IPS-18a (cell line): ENCODE data around the gene PKMYT1.
"Not testable (repeated sequence)": the region's sequence is repeated elsewhere in the genome, so short reads cannot be mapped to it uniquely, and the experiment has no call there.

Source experiments
- H3K27ac ChIP-seq: one replicate; pipeline ENCODE4 v1.5.1; 2013; ENCODE audit warnings: low read length
- H3K27me3 ChIP-seq: one replicate; pipeline ENCODE4 v1.6.1; 2013; ENCODE audit warnings: mild to moderate bottlenecking, low read length; ENCODE audit not compliant: control insufficient read depth, insufficient read depth
- H3K36me3 ChIP-seq: one replicate; pipeline ENCODE4 v1.6.1; 2013; ENCODE audit warnings: low read depth, low read length; ENCODE audit not compliant: control insufficient read depth
- H3K4me1 ChIP-seq: one replicate; pipeline ENCODE4 v1.6.1; 2013; ENCODE audit warnings: low read depth, low read length; ENCODE audit not compliant: control insufficient read depth
- H3K4me3 ChIP-seq: one replicate; pipeline ENCODE4 v1.5.1; 2013; ENCODE audit warnings: low read length
- H3K9ac ChIP-seq: one replicate; pipeline ENCODE4 v1.6.1; 2013; ENCODE audit warnings: mild to moderate bottlenecking, low read length, moderate library complexity
- H3K9me3 ChIP-seq: one replicate; pipeline ENCODE4 v1.6.1; 2013; ENCODE audit warnings: low read depth, low read length; ENCODE audit not compliant: control insufficient read depth

The PKMYT1 gene

DNA sequence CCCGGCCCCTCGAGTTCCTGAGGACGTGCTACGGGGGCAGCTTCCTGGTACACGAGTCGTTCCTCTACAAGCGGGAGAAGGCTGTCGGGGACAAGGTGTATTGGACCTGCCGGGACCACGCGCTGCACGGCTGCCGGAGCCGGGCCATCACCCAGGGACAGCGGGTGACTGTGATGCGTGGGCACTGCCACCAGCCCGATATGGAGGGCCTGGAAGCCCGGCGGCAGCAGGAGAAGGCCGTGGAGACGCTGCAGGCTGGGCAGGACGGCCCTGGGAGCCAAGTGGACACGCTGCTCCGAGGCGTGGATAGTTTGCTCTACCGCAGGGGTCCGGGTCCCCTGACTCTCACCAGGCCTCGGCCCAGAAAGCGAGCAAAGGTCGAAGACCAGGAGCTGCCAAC is 47.1 kb downstream of the PKMYT1 start:
- H3K9me3 ChIP-seq, result no peaks in the 10 kb centered on the region
- no peaks in the 10 kb centered on the region for H3K27me3 ChIP-seq
- no peak overlapping the region for H3K27ac ChIP-seq
- peaks cover 7% of the 10 kb centered on the region for H3K4me1 ChIP-seq
- no peak overlapping the region for H3K4me3 ChIP-seq
- no peak overlapping the region for H3K9ac ChIP-seq
- no peaks in the 10 kb centered on the region for H3K36me3 ChIP-seq

DNA sequence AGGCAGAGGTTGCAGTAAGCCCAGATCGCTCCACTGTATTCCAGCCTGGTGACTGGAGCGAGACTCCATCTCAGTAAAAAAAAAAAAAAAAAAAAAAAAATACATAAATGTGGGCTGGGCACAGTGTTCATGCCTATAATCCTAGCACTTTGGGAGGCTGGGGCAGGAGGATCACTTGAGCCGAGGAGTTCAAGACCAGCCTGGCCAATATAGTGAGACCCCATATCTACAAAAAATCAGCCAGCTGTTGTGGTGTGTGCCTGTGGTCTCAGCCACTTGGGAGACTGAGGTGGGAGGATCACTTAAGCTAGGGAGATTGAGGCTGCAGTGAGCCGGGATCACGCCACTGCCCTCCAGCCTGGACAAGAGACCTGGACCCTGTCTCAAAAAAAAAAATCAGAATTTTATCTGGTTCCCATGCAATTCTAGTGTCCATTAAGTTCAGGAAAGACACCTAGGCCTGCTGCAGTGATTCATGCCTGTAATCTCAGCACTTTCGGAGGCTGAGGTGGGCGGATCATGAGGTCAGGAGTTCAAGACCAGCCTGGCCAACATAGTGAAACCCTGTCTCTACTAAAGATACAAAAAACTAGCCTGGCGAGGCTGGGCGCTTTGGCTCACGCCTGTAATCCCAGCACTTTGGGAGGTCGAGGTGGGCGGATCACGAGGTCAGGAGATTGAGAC is 48.9 kb downstream of the PKMYT1 start:
- H3K27ac ChIP-seq, H3K36me3 ChIP-seq, H3K4me3 ChIP-seq, H3K9me3 ChIP-seq, H3K27me3 ChIP-seq, H3K9ac ChIP-seq: not testable (repeated sequence)
- H3K4me1 ChIP-seq, result peaks cover 11% of the 10 kb centered on the region

DNA sequence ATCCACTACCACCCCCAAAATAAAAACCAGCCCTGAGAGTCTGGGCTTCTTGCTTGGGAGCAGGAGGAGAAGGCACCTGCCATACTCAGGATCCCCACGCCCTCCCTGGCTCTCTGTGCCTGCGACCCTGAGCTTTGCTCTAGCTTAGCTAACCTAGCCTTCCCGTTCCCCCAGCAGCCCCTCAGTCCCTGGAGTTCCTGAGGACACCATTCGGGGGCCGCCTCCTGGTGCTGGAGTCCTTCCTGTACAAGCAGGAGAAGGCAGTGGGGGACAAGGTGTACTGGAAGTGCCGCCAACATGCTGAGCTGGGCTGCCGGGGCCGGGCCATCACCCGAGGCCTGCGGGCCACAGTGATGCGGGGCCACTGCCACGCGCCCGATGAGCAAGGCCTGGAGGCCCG is 50.0 kb downstream of the PKMYT1 start:
- H3K36me3 ChIP-seq, result no peaks in the 10 kb centered on the region
- H3K27me3 ChIP-seq, result peaks cover 12% of the 10 kb centered on the region
- H3K4me1 ChIP-seq, result peaks cover 16% of the 10 kb centered on the region
- H3K27ac ChIP-seq, result no peak overlapping the region
- no peaks in the 10 kb centered on the region for H3K9me3 ChIP-seq
- no peak overlapping the region for H3K4me3 ChIP-seq
- H3K9ac ChIP-seq, result no peak overlapping the region

DNA sequence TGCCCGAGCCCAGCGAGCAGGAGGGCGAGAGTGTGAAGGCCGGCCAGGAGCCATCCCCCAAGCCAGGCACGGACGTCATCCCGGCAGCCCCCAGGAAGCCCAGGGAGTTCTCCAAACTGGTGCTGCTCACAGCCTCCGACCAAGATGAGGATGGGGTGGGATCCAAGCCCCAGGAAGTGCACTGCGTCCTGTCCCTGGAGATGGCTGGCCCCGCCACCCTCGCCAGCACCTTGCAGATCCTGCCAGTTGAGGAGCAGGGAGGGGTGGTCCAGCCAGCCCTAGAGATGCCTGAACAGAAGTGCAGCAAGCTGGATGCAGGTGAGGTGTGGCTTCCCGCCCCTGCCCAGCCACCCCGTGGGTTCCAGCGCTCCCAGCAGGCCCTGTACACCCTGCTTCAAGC is 50.6 kb downstream of the PKMYT1 start:
- Histone ChIP-seq H3K9ac (no peak overlapping the region), H3K9me3 (no peaks in the 10 kb centered on the region), H3K4me1 (peaks cover 16% of the 10 kb centered on the region), H3K36me3 (no peaks in the 10 kb centered on the region), H3K27ac (no peak overlapping the region), H3K4me3 (no peak overlapping the region), H3K27me3 (peaks cover 12% of the 10 kb centered on the region)

DNA sequence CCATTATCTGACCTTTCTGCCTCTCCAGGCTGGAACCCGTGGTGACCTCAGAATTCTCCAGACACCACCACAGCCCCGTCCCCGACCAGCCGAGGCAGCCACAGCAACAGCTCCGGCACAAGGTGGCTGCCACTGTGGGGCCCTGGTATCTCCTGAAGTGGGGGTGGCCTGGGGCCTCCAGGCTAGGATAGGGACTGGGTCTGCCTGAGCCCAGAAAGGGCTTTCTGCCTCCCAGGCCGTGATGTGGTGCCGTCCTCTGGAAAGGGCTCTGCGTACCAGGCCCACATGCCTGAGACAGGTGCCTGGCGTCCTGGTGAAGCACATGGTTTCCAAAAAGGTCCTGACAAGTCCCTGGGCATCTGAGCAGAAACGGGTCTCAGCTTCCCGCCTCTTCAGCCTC is 51.5 kb downstream of the PKMYT1 start:
- Histone ChIP-seq H3K27me3 (peaks cover 12% of the 10 kb centered on the region), H3K9ac (no peak overlapping the region), H3K9me3 (no peaks in the 10 kb centered on the region), H3K27ac (no peak overlapping the region), H3K4me1 (peaks cover 16% of the 10 kb centered on the region), H3K4me3 (no peak overlapping the region), H3K36me3 (no peaks in the 10 kb centered on the region)

DNA sequence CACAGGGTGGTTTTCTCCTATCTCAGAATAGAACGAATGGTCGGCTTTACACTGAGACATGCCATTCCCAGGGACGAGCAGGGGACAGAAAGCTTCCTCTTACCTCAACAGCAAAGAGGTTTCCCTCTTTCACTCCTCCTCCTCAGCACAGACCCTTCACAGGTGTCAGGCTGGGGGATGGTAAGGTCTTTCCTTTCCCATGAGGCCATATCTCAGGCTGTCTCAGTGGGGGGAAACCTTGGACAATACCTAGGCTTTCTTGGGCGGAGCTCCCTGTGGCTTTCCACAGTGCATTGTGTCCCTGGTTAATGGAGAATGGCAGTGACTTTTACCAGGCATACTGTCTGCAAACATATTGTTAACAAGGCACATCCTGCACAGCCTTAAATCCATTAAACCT is 52.1 kb downstream of the PKMYT1 start:
- H3K27ac ChIP-seq, H3K36me3 ChIP-seq, H3K9me3 ChIP-seq, H3K9ac ChIP-seq, H3K4me3 ChIP-seq: not testable (repeated sequence)
- H3K4me1 ChIP-seq, result peaks cover 16% of the 10 kb centered on the region
- H3K27me3 ChIP-seq, result peaks cover 12% of the 10 kb centered on the region

DNA sequence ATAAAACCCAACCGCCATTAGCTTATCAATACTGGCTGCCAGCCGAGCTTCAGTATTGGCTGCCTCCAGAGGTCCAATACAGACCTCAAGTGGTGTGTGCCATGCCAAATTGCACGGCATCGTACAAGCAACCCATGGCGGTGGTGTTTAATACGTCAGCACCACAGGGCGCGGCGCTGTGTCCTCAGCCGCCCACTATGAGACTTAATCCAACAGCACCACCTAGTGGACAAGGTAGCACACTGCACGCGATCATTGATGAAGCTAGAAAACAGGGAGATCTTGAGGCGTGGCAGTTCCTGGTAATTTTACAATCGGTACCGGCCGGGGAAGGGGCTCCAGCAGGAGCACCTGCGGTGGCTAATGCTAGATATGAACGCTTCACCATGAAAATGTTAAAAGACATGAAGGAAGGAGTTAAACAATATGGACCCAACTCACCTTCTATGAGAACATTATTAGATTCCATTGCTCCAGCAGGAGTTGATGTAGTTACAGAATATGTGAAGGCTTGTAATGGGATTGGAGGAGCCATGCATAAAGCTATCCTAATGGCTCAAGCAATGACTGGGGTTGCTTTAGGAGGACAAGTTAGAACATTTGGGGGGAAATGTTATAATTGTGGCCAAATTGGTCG is 53.1 kb downstream of the PKMYT1 start:
- Histone ChIP-seq H3K4me1 (peaks cover 16% of the 10 kb centered on the region), H3K4me3 (peak overlapping the region; percentile 28), H3K9me3 (no peaks in the 10 kb centered on the region), H3K27me3 (peaks cover 12% of the 10 kb centered on the region), H3K27ac (no peak overlapping the region), H3K36me3 (peaks cover 3% of the 10 kb centered on the region), H3K9ac (no peak overlapping the region)

DNA sequence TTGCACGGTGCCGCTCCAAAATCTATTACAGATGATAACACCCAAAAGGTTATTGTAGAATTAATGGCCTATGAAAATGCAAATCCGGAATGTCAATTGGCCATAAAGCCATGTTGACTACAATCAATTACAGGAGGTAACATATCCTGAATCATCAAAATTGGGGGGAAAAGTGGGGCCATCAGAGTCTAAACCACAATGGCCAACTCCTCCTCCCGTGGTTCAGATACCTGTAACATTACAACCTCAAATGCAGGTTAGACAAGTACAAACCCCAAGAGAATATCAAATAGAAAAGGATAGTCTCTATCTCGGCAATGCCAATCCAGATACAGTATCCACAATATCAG is 53.6 kb downstream of the PKMYT1 start:
- no peaks in the 10 kb centered on the region for H3K9me3 ChIP-seq
- no peak overlapping the region for H3K9ac ChIP-seq
- peaks cover 5% of the 10 kb centered on the region for H3K36me3 ChIP-seq
- H3K4me1 ChIP-seq, result peaks cover 16% of the 10 kb centered on the region
- H3K27ac ChIP-seq, result no peak overlapping the region
- H3K27me3 ChIP-seq, result peaks cover 12% of the 10 kb centered on the region
- peak overlapping the region; percentile 28 for H3K4me3 ChIP-seq

DNA sequence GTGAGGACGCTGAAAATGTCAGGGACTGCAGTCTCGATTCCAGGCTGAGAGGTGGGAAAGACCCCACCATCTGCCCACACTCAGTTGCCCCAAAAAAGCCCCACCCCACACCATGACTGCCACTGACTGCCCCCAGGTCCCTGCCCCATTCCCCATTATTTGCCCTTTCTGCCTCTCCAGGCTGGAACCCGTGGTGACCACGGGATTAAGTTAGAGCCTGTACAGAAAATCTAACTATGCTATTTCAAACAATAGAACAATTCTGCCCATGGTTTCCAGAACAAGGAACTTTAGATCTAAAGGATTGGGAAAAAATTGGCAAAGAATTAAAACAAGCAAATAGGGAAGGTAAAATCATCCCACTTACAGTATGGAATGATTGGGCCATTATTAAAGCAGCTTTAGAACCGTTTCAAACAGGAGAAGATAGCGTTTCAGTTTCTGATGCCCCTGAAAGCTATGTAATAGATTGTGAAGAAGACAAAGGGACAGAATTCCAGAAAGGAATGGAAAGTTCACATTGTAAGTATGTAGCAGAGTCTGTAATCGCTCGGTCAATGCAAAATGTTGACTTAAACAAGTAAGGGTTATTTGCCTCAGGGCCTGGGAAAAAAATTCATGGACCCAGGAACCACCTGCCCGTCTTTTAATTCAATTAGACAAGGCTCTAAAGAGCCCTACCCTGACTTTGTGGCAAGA is 54.1 kb downstream of the PKMYT1 start:
- H3K9me3 ChIP-seq, result no peaks in the 10 kb centered on the region
- H3K4me1 ChIP-seq, result peaks cover 16% of the 10 kb centered on the region
- H3K36me3 ChIP-seq, result peaks cover 5% of the 10 kb centered on the region
- H3K27ac ChIP-seq, result no peak overlapping the region
- H3K27me3 ChIP-seq, result peaks cover 12% of the 10 kb centered on the region
- H3K9ac ChIP-seq, result peak overlapping the region; percentile 36
- peak overlapping the region; percentile 44 for H3K4me3 ChIP-seq

DNA sequence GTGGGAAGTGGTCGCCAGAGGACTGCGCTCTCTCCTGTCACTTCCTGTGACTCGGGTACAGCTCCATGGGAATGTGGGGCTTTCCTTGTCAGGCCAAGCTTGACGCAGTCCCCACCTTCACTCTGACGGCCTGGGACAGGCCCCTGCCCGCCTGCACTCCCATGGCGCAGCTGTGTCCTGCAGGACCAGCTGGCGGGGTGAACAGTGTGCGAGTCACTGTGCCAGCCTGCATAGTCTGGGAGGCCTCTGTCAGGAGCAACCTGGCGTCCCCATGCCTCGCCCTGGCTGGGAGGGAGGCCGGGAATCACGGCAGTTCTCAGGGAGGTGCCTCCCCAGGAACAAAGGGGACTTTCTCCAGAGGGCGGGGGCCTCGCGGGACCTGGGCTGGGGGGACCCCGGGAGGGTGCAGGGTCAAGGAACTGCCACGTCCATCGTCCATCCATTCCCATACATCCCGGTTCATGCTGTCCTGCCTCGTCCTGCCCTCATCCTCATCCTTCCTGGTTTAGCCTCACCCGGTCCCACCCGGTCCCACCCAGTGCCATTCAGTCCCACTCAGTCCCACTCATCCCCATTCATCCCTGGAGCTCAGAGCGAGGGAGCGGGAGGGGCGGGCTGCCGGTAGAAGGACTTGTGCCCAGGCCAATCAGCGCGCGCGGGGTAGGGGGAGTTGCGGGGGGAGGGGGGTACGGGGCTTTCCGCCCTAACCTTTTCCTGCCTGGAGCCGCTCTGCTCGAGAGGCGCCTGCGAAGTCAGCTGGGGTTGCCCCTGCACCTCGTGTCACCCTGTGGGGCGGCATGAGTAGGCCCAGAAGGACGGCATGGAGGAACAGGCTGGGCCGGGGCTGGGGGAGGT is 55.1 kb downstream of the PKMYT1 start:
- H3K27ac ChIP-seq, result no peak overlapping the region
- peaks cover 5% of the 10 kb centered on the region for H3K36me3 ChIP-seq
- H3K9ac ChIP-seq, result peak overlapping the region; percentile 36
- peaks cover 16% of the 10 kb centered on the region for H3K4me1 ChIP-seq
- H3K27me3 ChIP-seq, result peaks cover 12% of the 10 kb centered on the region
- no peaks in the 10 kb centered on the region for H3K9me3 ChIP-seq
- H3K4me3 ChIP-seq, result peak overlapping the region; percentile 44

DNA sequence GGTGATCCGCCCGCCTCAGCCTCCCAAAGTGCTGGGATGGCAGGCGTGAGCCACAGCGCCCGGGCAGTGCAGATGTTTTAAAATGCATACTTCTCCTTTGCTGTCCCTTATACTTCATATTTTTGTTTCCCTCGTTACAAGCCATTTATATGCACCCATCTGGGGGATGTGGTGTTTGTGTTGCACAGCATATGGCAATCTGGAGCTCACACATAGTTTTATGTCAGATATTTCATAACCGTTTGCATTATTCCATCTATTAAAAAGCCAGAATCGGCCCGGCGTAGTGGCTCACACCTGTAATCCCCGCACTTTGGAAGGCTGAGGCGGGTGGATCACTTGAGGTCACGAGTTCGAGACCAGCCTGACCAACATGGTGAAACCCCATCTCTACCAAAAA is 56.8 kb downstream of the PKMYT1 start:
- peaks cover 12% of the 10 kb centered on the region for H3K27me3 ChIP-seq
- peaks cover 12% of the 10 kb centered on the region for H3K4me1 ChIP-seq
- no peak overlapping the region for H3K27ac ChIP-seq
- no peaks in the 10 kb centered on the region for H3K9me3 ChIP-seq
- no peak overlapping the region for H3K9ac ChIP-seq
- H3K4me3 ChIP-seq, result no peak overlapping the region
- peaks cover 5% of the 10 kb centered on the region for H3K36me3 ChIP-seq
